Measurements from ENCODE around the gene ADARB1. TPM values are rescaled to one million over a fixed set of nuclear protein-coding genes. Genes with fewer than 3 reads are reported as not detected.

ADARB1 gene
- total and polyA plus RNA-seq, 2 experiments from 2014 or later, result 4.8 to 14.8 TPM

DNA sequence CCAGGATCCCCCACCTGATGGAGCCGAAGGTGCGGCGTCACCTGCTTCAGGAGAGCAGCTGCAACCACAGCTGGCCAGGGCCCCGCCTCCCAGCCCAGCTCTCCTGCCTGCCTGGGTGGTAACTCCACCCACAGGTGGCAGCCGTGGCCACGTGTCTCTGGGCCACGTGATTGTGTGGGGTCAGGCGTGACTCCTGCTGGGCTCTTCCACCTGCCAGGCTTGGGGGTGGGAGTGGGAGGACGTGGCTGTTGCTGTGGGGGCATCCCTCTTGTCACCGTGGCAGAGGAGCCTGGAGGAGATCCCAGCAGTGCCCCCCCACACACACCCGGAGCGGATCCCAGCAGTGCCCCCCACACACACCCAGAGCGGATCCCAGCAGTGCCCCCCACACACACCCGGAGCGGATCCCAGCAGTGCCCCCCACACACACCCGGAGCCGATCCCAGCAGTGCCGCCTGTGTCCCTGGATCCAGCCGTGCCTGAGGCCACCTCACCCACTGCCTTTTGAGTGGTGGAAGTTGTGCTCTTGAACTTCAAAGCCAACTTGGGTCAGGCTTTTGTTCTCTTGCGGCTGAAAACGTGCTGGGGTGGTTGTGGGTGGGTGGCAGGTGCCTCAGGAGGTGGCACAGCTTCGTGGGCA lies 181.1 kb downstream of the ADARB1 start (continued):
- TF ChIP-seq, protein P1, sequence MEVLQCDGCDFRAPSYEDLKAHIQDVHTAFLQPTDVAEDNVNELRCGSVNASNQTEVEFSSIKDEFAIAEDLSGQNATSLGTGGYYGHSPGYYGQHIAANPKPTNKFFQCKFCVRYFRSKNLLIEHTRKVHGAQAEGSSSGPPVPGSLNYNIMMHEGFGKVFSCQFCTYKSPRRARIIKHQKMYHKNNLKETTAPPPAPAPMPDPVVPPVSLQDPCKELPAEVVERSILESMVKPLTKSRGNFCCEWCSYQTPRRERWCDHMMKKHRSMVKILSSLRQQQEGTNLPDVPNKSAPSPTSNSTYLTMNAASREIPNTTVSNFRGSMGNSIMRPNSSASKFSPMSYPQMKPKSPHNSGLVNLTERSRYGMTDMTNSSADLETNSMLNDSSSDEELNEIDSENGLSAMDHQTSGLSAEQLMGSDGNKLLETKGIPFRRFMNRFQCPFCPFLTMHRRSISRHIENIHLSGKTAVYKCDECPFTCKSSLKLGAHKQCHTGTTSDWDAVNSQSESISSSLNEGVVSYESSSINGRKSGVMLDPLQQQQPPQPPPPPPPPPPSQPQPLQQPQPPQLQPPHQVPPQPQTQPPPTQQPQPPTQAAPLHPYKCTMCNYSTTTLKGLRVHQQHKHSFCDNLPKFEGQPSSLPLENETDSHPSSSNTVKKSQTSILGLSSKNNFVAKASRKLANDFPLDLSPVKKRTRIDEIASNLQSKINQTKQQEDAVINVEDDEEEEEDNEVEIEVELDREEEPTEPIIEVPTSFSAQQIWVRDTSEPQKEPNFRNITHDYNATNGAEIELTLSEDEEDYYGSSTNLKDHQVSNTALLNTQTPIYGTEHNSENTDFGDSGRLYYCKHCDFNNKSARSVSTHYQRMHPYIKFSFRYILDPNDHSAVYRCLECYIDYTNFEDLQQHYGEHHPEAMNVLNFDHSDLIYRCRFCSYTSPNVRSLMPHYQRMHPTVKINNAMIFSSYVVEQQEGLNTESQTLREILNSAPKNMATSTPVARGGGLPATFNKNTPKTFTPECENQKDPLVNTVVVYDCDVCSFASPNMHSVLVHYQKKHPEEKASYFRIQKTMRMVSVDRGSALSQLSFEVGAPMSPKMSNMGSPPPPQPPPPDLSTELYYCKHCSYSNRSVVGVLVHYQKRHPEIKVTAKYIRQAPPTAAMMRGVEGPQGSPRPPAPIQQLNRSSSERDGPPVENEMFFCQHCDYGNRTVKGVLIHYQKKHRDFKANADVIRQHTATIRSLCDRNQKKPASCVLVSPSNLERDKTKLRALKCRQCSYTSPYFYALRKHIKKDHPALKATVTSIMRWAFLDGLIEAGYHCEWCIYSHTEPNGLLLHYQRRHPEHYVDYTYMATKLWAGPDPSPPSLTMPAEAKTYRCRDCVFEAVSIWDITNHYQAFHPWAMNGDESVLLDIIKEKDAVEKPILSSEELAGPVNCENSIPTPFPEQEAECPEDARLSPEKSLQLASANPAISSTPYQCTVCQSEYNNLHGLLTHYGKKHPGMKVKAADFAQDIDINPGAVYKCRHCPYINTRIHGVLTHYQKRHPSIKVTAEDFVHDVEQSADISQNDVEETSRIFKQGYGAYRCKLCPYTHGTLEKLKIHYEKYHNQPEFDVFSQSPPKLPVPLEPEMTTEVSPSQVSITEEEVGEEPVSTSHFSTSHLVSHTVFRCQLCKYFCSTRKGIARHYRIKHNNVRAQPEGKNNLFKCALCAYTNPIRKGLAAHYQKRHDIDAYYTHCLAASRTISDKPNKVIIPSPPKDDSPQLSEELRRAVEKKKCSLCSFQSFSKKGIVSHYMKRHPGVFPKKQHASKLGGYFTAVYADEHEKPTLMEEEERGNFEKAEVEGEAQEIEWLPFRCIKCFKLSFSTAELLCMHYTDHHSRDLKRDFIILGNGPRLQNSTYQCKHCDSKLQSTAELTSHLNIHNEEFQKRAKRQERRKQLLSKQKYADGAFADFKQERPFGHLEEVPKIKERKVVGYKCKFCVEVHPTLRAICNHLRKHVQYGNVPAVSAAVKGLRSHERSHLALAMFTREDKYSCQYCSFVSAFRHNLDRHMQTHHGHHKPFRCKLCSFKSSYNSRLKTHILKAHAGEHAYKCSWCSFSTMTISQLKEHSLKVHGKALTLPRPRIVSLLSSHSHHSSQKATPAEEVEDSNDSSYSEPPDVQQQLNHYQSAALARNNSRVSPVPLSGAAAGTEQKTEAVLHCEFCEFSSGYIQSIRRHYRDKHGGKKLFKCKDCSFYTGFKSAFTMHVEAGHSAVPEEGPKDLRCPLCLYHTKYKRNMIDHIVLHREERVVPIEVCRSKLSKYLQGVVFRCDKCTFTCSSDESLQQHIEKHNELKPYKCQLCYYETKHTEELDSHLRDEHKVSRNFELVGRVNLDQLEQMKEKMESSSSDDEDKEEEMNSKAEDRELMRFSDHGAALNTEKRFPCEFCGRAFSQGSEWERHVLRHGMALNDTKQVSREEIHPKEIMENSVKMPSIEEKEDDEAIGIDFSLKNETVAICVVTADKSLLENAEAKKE (CRISPR knock-in tag; IDR thresholded peaks at IDR 0.05), result no peak
- TF ChIP-seq POLR2AphosphoS5 (IDR thresholded peaks at IDR 0.05; ENCODE audit: low read depth), result no peak

DNA sequence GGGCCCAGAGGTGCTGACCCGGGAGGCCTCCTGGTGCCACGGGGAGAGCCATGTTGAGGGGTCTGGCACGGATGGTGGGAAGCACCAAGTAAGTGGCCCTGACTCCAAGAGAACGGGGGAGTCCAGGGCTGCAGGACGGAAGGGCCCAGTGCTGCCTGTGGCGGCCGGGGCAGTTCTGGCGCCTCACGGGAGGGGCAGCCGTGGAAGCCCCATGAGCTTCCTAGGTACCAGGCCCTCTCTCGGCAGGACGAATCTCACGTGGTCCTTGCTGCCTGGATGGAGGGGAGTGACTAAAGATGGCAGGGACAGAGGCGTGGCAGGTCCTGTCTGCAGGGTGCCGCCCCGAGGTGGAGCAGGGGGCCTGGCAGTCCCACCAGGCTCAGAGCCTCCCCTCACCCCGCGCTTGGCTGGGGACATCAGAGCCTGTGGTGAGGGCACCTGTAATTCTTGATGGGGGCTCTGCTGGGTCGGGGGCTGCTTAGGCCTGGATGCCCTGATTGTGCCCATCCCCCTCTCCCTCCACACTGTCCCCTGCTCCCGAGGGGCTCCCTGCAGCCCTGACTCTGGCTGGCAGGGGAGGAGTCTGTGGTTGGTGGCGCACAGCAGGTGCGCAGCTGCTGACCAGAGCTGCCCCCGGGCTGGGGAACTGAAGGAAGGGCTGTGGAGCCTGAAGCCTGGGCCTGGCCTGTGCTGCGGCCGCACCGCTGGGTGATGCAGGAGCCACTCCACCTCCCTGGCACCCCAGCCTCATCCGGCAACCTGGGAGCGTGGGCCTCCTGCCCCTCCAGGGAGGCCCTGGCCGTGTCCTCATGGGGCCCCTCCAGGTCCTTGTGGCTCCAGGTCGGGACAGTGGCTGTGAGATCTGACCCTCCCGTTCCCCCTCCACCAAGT lies 181.9 kb downstream of the ADARB1 start:
- no peaks in the 10 kb centered on the region for H3K4me1 Mint-ChIP-seq

More for the DNA sequence above, 181.9 kb downstream of the ADARB1 start:
- Mint-ChIP-seq H3K36me3 (ENCODE audit: low read depth) (no peaks in the 10 kb centered on the region), H3K27me3 (ENCODE audit: insufficient read depth, low read depth, poor library complexity) (peaks cover 5% of the 10 kb centered on the region), H3K27ac (no peak overlapping the region), H3K9me3 (no peaks in the 10 kb centered on the region), H3K4me3 (no peak overlapping the region)
- Histone ChIP-seq H3K4me3 (no peak overlapping the region), H3K4me2 (no peak overlapping the region), H3K27ac (ENCODE audit: low read depth) (no peak overlapping the region), H3K27me3 (ENCODE audit: insufficient read depth) (no peaks in the 10 kb centered on the region), H3K4me1 (ENCODE audit: insufficient read depth) (no peaks in the 10 kb centered on the region), H3K36me3 (ENCODE audit: insufficient read depth) (no peaks in the 10 kb centered on the region), H3K79me2 (replicated peaks; ENCODE audit: insufficient read depth) (no peaks in the 10 kb centered on the region), H3F3A (replicated peaks; ENCODE audit: low read depth) (no peaks in the 10 kb centered on the region), H3K9me2 (ENCODE audit: insufficient read depth) (no peaks in the 10 kb centered on the region), H2AFZ (no peak overlapping the region), H4K20me1 (replicated peaks; ENCODE audit: insufficient read depth) (no peaks in the 10 kb centered on the region; the same call in 1 of the 2 replicates)
- no peak for DNase-seq (ENCODE audit: low spot score)
- ATAC-seq, result no peak
- TF ChIP-seq NANOG (IDR thresholded peaks at IDR 0.05; ENCODE audit: borderline replicate concordance), result no peak
